Common myeloid progenitor, CD34-positive (primary cell): ENCODE data around the gene HTR2C.
"Not testable (repeated sequence)": the region's sequence is repeated elsewhere in the genome, so short reads cannot be mapped to it uniquely, and the experiment has no call there.

Source experiments
- CTCF ChIA-PET: fragments of 350-600 bp; sonication (Branson Sonifier 250); formaldehyde crosslinking; loops from one replicate; lab custom pipeline; 2021; ENCODE audit warnings: antibody characterized with exemption; lab: Charles Lee
- POLR2A ChIA-PET: fragments of 350-600 bp; sonication (Branson Sonifier 250); formaldehyde crosslinking; loops from one replicate; lab custom pipeline; 2021; ENCODE audit warnings: antibody characterized with exemption; lab: Charles Lee
- DNase-seq, 3 donors: peaks; one replicate each; pipeline versions ENCODE4 v3.0.0 to v3.0.0-alpha.2; 2013
- H3K27ac ChIP-seq, 2 experiments: 1 replicate in 1 of 2; 2 replicates in 1 of 2; pipeline ENCODE4 v1.7.0; 2013; ENCODE audit warnings: inconsistent platforms in 2 of 2, low read length in 2 of 2, mild to moderate bottlenecking in 2 of 2, low read depth in 1 of 2, moderate library complexity in 1 of 2; ENCODE audit not compliant: severe bottlenecking in 2 of 2, insufficient read depth in 1 of 2, poor library complexity in 1 of 2
- H3K27me3 ChIP-seq, 5 experiments: replicated peaks in 2 of 5; 1 replicate in 3 of 5; 2 replicates in 2 of 5; pipeline versions ENCODE4 v1.6.1 to v1.7.0; 2013; ENCODE audit warnings: low read length in 4 of 5, mild to moderate bottlenecking in 2 of 5, moderate library complexity in 2 of 5, inconsistent platforms in 1 of 5; ENCODE audit not compliant: insufficient read depth in 5 of 5, control insufficient read depth in 4 of 5
- H3K36me3 ChIP-seq, 4 experiments: 1 replicate in 2 of 4; 2 replicates in 2 of 4; pipeline versions ENCODE4 v1.6.1 to v1.7.0; 2013; ENCODE audit warnings: low read length in 3 of 4, control low read depth in 1 of 4, mild to moderate bottlenecking in 1 of 4; ENCODE audit not compliant: control insufficient read depth in 4 of 4, insufficient read depth in 4 of 4
- H3K4me1 ChIP-seq, 4 experiments: 1 replicate in 3 of 4; 2 replicates in 1 of 4; pipeline versions ENCODE4 v1.6.1 to v1.7.1; 2013; ENCODE audit warnings: low read length in 3 of 4, mild to moderate bottlenecking in 3 of 4, control low read depth in 1 of 4, inconsistent platforms in 1 of 4, moderate library complexity in 1 of 4; ENCODE audit not compliant: control insufficient read depth in 4 of 4, insufficient read depth in 4 of 4; ENCODE audit errors: control extremely low read depth in 1 of 4
- H3K4me3 ChIP-seq, 7 experiments: 1 replicate in 4 of 7; 2 replicates in 3 of 7; pipeline versions ENCODE4 v1.5.1 to v1.7.0; 2013; ENCODE audit warnings: mild to moderate bottlenecking in 7 of 7, low read length in 6 of 7, moderate library complexity in 6 of 7, inconsistent platforms in 2 of 7, low read depth in 2 of 7, control low read depth in 1 of 7; ENCODE audit not compliant: insufficient read depth in 4 of 7, control insufficient read depth in 1 of 7; ENCODE audit errors: extremely low read depth in 1 of 7
- H3K9me3 ChIP-seq, 5 experiments: 1 replicate in 4 of 5; 2 replicates in 1 of 5; pipeline versions ENCODE4 v1.6.1 to v1.7.1; 2013; ENCODE audit warnings: low read length in 4 of 5, mild to moderate bottlenecking in 2 of 5, inconsistent platforms in 1 of 5, low read depth in 1 of 5, moderate library complexity in 1 of 5; ENCODE audit not compliant: control insufficient read depth in 4 of 5, insufficient read depth in 2 of 5; ENCODE audit errors: control extremely low read depth in 1 of 5
- WGBS: methylation state at CpG from one replicate; pipeline ENCODE4 v1.1.5; 2013; ENCODE audit not compliant: insufficient coverage; 5-methylcytosine and 5-hydroxymethylcytosine counted together

Gene HTR2C

DNA sequence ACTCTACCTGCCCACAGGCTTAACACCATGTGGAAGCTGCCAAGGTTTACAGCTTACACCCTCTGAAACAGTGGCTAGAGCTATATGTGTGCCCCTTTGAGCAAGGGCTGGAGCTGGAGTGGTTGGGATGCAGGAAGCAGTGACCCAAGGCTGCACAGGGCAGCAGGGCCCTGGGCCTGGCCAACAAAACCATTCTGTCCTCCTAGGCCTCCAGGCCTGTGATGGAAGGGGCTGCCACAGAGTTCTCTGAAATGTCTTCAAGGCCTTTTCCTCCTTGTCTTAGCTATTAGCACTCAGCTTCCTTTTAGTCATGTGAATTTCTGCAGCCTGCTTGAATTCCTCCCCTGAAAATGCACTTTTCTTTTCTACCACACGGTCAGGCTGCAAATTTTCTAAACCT lies 348.7 kb downstream of the HTR2C start:
- 71% methylated on average over 1 of the region's 1 CpG for WGBS
- H3K27ac ChIP-seq = no peak overlapping the region
- H3K4me3 ChIP-seq = no peak overlapping the region
- ChIA-PET POLR2A (no interaction called here), CTCF (no interaction called here)
- no peaks in the 10 kb centered on the region for H3K36me3 ChIP-seq
- peaks cover 0 to 2% (median 0%) of the 10 kb centered on the region in 5 experiments for H3K27me3 ChIP-seq
- H3K9me3 ChIP-seq = peaks cover 0 to 12% (median 3%) of the 10 kb centered on the region in 5 experiments
- DNase-seq = no peak
- H3K4me1 ChIP-seq = no peaks in the 10 kb centered on the region

DNA sequence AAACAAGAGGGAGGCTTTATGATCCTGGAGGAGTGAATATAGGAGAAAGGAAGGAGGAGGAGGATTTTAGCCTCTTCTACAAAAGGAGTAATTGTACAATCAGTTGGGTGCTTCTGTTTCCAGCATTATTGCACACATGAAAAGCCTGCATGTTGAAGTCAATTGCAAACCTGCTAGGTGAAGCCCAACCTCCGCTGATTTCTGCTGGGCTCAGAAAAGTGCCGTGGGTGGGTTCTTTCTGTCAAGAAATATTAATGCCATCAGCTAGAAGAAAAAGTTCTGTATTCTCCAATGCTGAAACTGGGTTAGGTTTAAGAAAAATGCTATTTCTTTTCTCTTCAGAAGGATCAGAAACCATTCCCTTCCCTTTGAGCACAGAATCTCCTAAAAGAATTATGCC lies 349.4 kb downstream of the HTR2C start:
- WGBS = 86% methylated on average over 1 of the region's 2 CpGs
- CTCF ChIA-PET, H3K27ac ChIP-seq, H3K36me3 ChIP-seq, H3K27me3 ChIP-seq, DNase-seq, H3K4me3 ChIP-seq, POLR2A ChIA-PET, H3K4me1 ChIP-seq: not testable (repeated sequence)
- peaks cover 0 to 12% (median 3%) of the 10 kb centered on the region in 5 experiments for H3K9me3 ChIP-seq

DNA sequence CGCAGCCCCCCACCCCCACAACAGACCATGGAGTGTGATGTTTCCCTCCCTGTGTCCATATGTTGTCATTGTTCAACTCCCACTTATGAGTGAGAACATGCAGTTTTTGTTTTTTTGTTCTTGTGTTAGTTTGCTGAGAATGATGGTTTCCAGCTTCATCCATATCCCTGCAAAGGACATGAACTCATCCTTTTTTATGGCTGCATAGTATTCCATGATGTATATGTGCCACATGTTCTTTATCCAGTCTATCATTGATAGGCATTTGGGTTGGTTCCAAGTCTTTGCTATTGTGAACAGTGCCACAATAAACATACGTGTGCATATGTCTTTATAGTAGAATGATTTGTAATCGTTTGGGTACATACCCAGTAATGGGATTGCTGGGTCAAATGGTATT lies 353.2 kb downstream of the HTR2C start:
- H3K9me3 ChIP-seq, H3K27ac ChIP-seq, POLR2A ChIA-PET, H3K4me3 ChIP-seq, H3K27me3 ChIP-seq, H3K4me1 ChIP-seq, H3K36me3 ChIP-seq, DNase-seq, CTCF ChIA-PET: not testable (repeated sequence)
- 100% methylated on average over 1 of the region's 3 CpGs for WGBS

DNA sequence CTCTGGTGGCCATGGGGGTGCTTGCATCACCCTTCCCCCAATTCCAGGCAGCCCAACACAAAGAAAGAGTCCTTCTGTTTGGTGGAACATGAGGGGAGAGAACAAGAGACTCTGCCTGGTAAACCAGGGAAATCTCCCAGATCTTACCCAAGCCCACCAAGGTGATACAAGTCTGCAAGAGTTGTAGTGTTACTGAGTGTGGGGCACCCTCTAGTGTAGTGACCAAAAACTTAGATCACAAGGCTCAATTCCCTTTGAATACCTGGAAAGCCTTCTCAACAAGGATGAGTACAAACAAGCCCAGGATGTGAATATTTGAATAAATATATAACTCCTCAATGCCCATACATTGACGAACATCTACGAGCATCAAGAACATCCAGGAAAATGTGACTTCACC lies 368.8 kb downstream of the HTR2C start:
- WGBS = no CpG with 5 or more reads among the region's 2 CpGs
- H3K4me1 ChIP-seq = no peaks in the 10 kb centered on the region
- H3K9me3 ChIP-seq = no peaks in the 10 kb centered on the region
- POLR2A ChIA-PET = no interaction called here
- no peaks in the 10 kb centered on the region for H3K27me3 ChIP-seq
- H3K36me3 ChIP-seq = no peaks in the 10 kb centered on the region
- no peak overlapping the region for H3K27ac ChIP-seq
- DNase-seq = no peak
- no peak overlapping the region for H3K4me3 ChIP-seq
- CTCF ChIA-PET = no interaction called here
